Inferior parietal cortex (tissue), 1 donor: ENCODE results near the gene PBLD.
A peak's percentile ranks its signal among the peaks of the same experiment; 100 is the strongest.
"Not testable (repeated sequence)": the region's sequence is repeated elsewhere in the genome, so short reads cannot be mapped to it uniquely, and the experiment has no call there.

Experiments used
- DNase-seq: peaks from one replicate; pipeline ENCODE4 v3.0.0-alpha.2; 2016; ENCODE audit errors: extremely low spot score

Gene PBLD

GRCh38 chr10:68330852-68331454 lies 1.8 kb downstream of the PBLD start:
- DNase-seq = peak; percentile 76

- DNase-seq = no peak
Measured at GRCh38 chr10:68329506-68329861, 3.2 kb downstream of the PBLD start.

DNA sequence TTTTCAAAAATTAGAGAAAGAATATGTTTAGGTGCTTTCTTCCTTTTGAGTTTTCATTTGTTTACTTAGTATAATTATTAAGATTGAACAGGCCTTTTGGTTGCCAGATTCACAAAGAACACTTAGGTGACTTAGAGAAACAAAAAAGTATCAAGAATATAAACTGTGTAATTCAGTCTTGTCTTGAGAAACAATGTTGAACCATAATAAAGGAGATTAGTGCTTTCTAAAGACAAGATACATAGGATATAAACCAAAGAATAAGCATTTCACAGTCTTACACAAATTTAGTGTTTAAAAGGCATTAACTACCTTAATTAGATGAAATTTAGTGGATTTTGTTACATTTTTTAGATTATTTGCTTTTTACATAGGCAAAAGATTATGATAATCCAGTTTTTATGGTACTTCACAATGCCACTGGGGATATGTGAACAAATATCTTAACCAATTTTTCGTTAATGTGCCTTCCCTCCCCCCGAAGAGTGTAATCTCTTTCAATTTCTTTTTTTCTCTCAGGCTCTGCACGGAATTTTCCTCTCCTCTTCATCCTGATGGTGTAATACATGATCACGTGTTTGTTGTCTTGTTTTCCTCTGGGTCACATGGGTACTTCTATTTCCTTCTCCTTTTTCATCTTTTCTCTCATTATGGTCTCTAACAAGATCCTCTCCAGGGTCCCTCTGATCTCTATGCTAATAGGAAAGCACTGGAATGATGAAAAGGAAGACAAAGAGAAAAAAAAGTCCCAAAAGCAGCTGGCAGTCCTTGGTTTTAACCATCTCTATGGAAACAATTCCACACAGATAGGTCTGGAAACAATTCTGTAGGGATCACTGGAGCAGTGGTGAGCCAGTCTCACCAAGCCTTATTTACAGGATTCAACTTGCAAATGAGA lies 4.6 kb downstream of the PBLD start:
- DNase-seq = peak; percentile 94

DNA sequence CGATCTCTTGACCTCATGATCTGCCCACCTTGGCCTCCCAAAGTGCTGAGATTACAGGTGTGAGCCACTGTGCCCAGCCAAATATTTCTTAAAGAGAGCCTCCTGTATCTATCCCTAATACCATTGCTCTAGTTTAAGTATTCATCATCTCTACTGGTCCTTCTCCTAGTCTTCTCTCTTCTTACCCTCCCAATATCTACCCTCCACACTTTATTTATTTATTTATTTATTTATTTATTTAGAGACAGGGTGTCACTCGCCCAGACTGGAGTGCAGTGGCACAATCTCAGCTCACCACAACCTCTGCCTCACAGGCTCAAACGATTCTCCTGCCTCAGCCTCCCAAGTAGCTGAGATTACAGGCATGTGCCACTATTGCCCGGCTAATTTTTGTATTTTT lies 8.3 kb downstream of the PBLD start:
- DNase-seq = not testable (repeated sequence)

GRCh38 chr10:68318331-68319059 lies 14.2 kb downstream of the PBLD start:
- DNase-seq = no peak

GRCh38 chr10:68315582-68315981 lies 17.1 kb downstream of the PBLD start:
- no peak for DNase-seq

GRCh38 chr10:68314930-68315329 lies 17.8 kb downstream of the PBLD start:
- DNase-seq = not testable (repeated sequence)

DNA sequence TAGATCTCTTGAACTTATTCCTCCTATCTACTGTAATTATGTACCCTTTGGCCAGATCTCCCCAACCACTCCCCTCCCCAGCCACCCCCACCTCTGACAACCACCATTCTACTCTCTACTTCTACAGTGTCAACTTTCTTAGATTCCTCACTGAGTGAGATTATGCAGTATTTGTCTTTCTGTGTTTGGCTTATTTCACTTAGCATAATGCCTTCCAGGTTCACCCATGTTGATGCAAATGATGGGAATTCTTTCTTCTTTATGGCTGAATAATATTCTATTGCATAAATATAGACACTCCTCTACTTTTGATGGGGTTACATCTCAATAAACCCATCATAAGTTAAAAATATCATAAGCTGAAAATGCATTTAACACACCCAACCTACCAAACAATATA lies 22.2 kb downstream of the PBLD start:
- no peak for DNase-seq

- DNase-seq = no peak
Measured at GRCh38 chr10:68305854-68306253, 26.9 kb downstream of the PBLD start.

- DNase-seq = no peak
Measured at GRCh38 chr10:68303849-68304412, 28.8 kb downstream of the PBLD start.

DNA sequence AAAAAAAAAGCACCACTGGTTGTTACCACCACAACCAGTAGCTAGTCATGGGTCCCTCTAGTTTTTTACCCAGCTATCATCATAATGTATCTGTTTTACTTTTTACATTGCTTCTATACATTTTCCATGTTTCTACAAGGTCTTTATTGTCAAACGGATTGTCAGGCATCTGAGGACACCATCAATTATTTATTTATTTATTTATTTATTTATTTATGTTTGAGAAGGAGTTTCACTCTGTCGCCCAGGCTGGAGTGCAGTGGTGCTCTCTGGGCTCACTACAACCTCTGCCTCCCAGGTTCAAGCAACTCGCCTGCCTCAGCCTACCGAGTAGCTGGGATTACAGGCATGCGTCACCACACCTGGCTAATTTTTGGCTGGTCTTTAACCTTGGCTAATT lies 29.9 kb downstream of the PBLD start:
- DNase-seq = no peak

GRCh38 chr10:68302503-68302823 lies 30.3 kb downstream of the PBLD start:
- no peak for DNase-seq

GRCh38 chr10:68301790-68302502 lies 30.8 kb downstream of the PBLD start:
- peak; percentile 77 for DNase-seq

- no peak for DNase-seq
Measured at GRCh38 chr10:68301301-68301700, 31.4 kb downstream of the PBLD start.

DNA sequence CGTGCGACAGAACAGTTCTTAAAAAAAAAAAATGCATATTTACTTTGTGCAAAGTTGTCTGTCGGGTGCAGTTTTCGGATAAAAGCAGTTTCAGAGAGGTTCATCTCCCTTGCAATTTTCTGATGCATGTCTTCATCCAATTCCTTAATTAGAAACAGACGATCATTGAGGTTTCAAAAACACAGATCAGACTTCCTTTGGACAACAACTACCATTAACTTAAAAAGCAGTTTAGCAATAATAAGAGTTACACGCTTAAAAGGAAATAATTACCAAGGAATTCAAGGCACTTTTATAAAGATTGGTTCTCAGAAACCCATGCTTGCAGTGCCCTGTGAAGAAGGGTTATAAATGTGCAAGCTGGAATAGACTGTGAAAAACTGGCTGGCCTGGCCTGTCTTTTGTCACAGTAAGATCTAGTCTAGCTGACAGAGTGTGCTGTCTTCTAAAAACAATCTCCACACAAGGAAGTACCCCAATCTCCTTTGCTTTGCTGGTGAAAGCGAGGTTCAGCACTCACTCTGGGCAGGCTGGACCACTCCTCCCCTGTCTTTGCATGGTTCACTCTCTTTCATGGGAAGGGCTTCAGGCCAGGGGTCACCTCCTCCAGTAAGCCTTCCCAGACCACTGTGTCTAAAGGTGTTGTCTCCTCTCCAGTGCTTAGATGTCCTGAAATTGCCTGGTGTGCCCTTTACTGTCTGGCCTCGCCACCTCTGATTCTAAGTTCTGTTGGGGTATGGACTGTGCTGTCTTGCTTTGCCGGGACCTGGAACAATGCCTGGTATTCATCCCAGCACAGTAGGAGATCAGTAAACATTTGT lies 35.7 kb downstream of the PBLD start:
- DNase-seq = no peak

DNA sequence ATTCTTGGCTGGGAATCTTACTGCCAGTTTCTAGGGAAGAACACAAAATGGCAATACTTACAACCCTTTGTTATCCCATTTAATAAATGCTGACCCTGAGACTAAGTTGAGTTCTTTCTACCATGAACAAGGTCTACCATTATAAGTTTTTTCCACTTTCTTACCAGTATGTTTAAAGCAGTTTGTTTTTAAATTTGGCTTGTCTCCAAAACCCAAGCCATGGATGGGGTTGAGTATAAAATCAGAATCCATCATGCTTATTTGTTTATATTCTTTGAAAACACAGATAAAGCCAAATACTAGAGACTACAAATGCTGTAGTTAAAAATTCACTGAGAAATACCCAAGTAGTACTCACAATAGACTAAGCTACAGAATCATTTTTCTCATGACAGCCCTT lies 42.0 kb downstream of the PBLD start:
- DNase-seq = no peak

DNA sequence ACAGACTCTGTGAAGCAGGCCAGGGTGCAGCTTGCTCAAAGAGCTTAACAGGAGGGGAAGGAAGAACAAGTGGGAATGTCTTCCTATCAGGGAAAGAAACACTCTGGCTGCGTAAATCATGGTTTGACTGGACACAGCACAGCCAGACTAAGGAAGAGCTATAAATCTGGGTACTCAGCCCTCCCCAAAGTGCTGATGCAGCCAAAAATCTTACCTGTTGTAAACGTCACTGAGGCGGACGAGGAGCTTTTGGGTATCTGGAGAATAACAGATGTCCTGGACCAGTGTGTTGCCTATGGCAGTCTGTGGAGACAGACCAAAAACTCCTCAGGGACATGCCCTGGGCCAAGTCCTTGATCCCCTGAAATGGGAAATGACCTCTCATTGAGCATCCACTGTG lies 44.0 kb downstream of the PBLD start:
- DNase-seq = no peak

- no peak for DNase-seq
Measured at GRCh38 chr10:68284062-68285001, 48.4 kb downstream of the PBLD start.

DNA sequence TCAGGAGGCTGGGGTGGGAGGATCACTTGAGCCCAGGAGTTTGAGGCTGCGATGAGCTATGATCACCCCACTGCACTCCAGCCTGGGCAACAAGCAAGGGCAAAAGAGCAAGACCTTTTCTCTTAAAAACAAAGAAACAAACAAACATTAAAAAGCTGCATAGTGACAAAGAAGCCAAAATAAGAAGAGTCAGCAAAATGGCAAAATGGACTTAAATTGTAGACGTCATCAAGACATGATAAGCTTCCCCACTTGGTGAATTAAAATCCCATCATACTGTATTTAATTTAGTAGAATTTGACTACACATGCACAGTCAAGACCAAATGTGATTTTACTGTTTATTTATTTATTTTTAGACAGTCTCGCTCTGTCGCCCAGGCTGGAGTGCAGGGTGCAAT lies 52.0 kb downstream of the PBLD start:
- DNase-seq = no peak
